IMR-90 (cell line): ENCODE results near the gene GPBAR1. TPM values are rescaled to one million over a fixed set of nuclear protein-coding genes. Genes with fewer than 3 reads are reported as not detected.

Experiments
- ATAC-seq: fragments of 200-7000 bp; cut with Tn5 transposase; 2 replicates; pipeline ENCODE4 v1.9.1; 2020; ENCODE audit warnings: low read depth, mild to moderate bottlenecking, moderate library complexity
- BruUV-seq: library from RNA; stranded (reverse); fragments of 400-500 nt; replicated peaks from 2 replicates; lab custom pipeline; 2021; lab: Mats Ljungman, UMichigan
- CTCF ChIA-PET: fragments of 300-600 bp; formaldehyde crosslinking; extraction: SDS; loops from one replicate; lab custom pipeline; 2021; ENCODE audit warnings: antibody characterized with exemption; lab: Yijun Ruan, JAX
- POLR2A ChIA-PET: fragments of 300-600 bp; sonication (Branson Sonifier 250); formaldehyde crosslinking; loops from one replicate; lab custom pipeline; 2022; ENCODE audit warnings: antibody characterized with exemption; ENCODE audit not compliant: unreplicated experiment; lab: Charles Lee
- DNase-seq: peaks from one replicate; pipeline ENCODE4 v3.0.0; 2013
- H2AFZ ChIP-seq: replicated peaks from 2 replicates; pipeline ENCODE3; 2013; ENCODE audit warnings: low read length, mild to moderate bottlenecking; ENCODE audit not compliant: poor library complexity
- H2AK5ac ChIP-seq: 2 replicates; pipeline ENCODE4 v1.6.1; 2013; ENCODE audit warnings: low read depth, low read length, inconsistent platforms
- H2AK9ac ChIP-seq: replicated peaks from 2 replicates; pipeline ENCODE3; 2013; ENCODE audit warnings: mild to moderate bottlenecking, low read depth, low read length, moderate library complexity; ENCODE audit not compliant: poor library complexity
- H2BK120ac ChIP-seq: 2 replicates; pipeline ENCODE4 v1.6.1; 2013; ENCODE audit warnings: low read depth, low read length, inconsistent platforms
- H2BK15ac ChIP-seq: 3 replicates; pipeline ENCODE4 v1.6.1; 2013; ENCODE audit warnings: low read depth, low read length, inconsistent platforms
- H2BK20ac ChIP-seq: 2 replicates; pipeline ENCODE4 v1.6.1; 2013; ENCODE audit warnings: low read depth, mild to moderate bottlenecking, inconsistent platforms, low read length, moderate library complexity
- H2BK5ac ChIP-seq: 2 replicates; pipeline ENCODE4 v1.6.1; 2013; ENCODE audit warnings: mild to moderate bottlenecking, low read depth, low read length, inconsistent platforms; ENCODE audit not compliant: poor library complexity, severe bottlenecking
- H3K14ac ChIP-seq: replicated peaks from 2 replicates; pipeline ENCODE4 v1.6.1; 2013; ENCODE audit warnings: low read depth, low read length, inconsistent platforms
- H3K18ac ChIP-seq: 2 replicates; pipeline ENCODE4 v1.6.1; 2013; ENCODE audit warnings: low read depth, low read length, control low read depth
- H3K23ac ChIP-seq: 2 replicates; pipeline ENCODE4 v1.6.1; 2013; ENCODE audit warnings: low read depth, low read length, inconsistent platforms
- H3K27ac ChIP-seq: 2 replicates; pipeline ENCODE4 v1.5.1; 2013; ENCODE audit warnings: mild to moderate bottlenecking, control low read depth, low read length; ENCODE audit not compliant: insufficient read depth
- H3K27me3 ChIP-seq: 2 replicates; pipeline ENCODE4 v1.6.1; 2013; ENCODE audit warnings: low read length; ENCODE audit not compliant: control insufficient read depth, insufficient read depth
- H3K36me3 ChIP-seq: 2 replicates; pipeline ENCODE4 v1.6.1; 2013; ENCODE audit warnings: low read length, mixed read lengths; ENCODE audit not compliant: control insufficient read depth, insufficient read depth
- H3K4ac ChIP-seq: 2 replicates; pipeline ENCODE4 v1.6.1; 2013; ENCODE audit warnings: low read depth, low read length, inconsistent platforms
- H3K4me1 ChIP-seq: 2 replicates; pipeline ENCODE4 v1.6.1; 2013; ENCODE audit warnings: low read length, mixed read lengths; ENCODE audit not compliant: control insufficient read depth, insufficient read depth
- H3K4me2 ChIP-seq: 2 replicates; pipeline ENCODE4 v1.6.1; 2013; ENCODE audit warnings: low read depth, mild to moderate bottlenecking, control low read depth, low read length, moderate library complexity
- H3K4me3 ChIP-seq: 2 replicates; pipeline ENCODE4 v1.5.1; 2013; ENCODE audit warnings: low read depth, mild to moderate bottlenecking, control low read depth, low read length, moderate library complexity; ENCODE audit not compliant: insufficient read depth
- H3K56ac ChIP-seq: 2 replicates; pipeline ENCODE4 v1.6.1; 2013; ENCODE audit warnings: low read length, inconsistent platforms; ENCODE audit not compliant: insufficient read depth; ENCODE audit errors: extremely low read depth
- H3K79me1 ChIP-seq, 2 experiments: 2 replicates each; pipeline ENCODE4 v1.6.1; 2013; ENCODE audit warnings: low read length in 2 of 2, inconsistent platforms in 1 of 2, low read depth in 1 of 2
- H3K9ac ChIP-seq: 2 replicates; pipeline ENCODE4 v1.6.1; 2013; ENCODE audit warnings: low read depth, low read length, control low read depth
- H3K9me1 ChIP-seq: 2 replicates; pipeline ENCODE4 v1.6.1; 2013; ENCODE audit warnings: low read length, inconsistent platforms; ENCODE audit not compliant: insufficient read depth
- H3K9me3 ChIP-seq: 2 replicates; pipeline ENCODE4 v1.6.1; 2013; ENCODE audit warnings: low read length; ENCODE audit not compliant: control insufficient read depth, insufficient read depth
- H4K20me1 ChIP-seq: 2 replicates; pipeline ENCODE4 v1.6.1; 2013; ENCODE audit warnings: low read length, inconsistent platforms; ENCODE audit not compliant: insufficient read depth
- H4K5ac ChIP-seq: 2 replicates; pipeline ENCODE4 v1.6.1; 2013; ENCODE audit warnings: mild to moderate bottlenecking, low read depth, low read length, control low read depth
- H4K8ac ChIP-seq, 2 experiments: 2 replicates each; pipeline ENCODE4 v1.6.1; 2013; ENCODE audit warnings: low read depth in 2 of 2, low read length in 2 of 2, control low read depth in 1 of 2, inconsistent platforms in 1 of 2
- H4K91ac ChIP-seq: 2 replicates; pipeline ENCODE4 v1.6.1; 2013; ENCODE audit warnings: low read depth, low read length, inconsistent platforms; ENCODE audit not compliant: insufficient read depth
- ELK1 ChIP-seq: fragments of 150-350 bp; IDR thresholded peaks from 2 replicates; pipeline ENCODE4 v1.6.1; 2016; ENCODE audit warnings: low read depth, mild to moderate bottlenecking, low read length, moderate library complexity, borderline replicate concordance
- MAFK ChIP-seq: IDR thresholded peaks from 2 replicates; pipeline ENCODE4 v1.6.1; 2012; ENCODE audit warnings: low read depth, low read length, improper control_type of control experiment
- WGBS, 2 experiments: methylation state at CpG; one replicate each; pipeline versions ENCODE4 v1.1.5 to v1.1.7; 2013; ENCODE audit warnings: missing lambda C conversion rate in 2 of 2; ENCODE audit not compliant: insufficient read length in 1 of 2; ENCODE audit errors: extremely low coverage in 2 of 2; 5-methylcytosine and 5-hydroxymethylcytosine counted together
- dilution Hi-C: fragments of 300-500 bp; cut with HindIII; formaldehyde crosslinking; loops from one replicate; pipeline ENCODE4 v1.14.3; 2018; ENCODE audit warnings: low sequenced_read_pairs; ENCODE audit not compliant: unreplicated experiment
- in situ Hi-C: fragments of 300-500 bp; cut with MboI; formaldehyde crosslinking; loops from 3 replicates; pipeline ENCODE4 v1.14.3; 2019; ENCODE audit warnings: low sequenced_read_pairs, inconsistent platforms, mixed read lengths
- intact Hi-C: fragments of 100-400 bp; cut with micrococcal nuclease; formaldehyde crosslinking; loops from 2 replicates; pipeline ENCODE4 v1.10.0; 2022
- polyA plus RNA-seq, 3 experiments: library from polyadenylated mRNA; depleted of rRNA; stranded (reverse); fragments of >200 nt; gene quantifications; 2 replicates each; pipeline ENCODE4 v1.2.3, GENCODE V29; 2012; ENCODE audit warnings: low replicate concordance in 1 of 3
- total RNA-seq: library from RNA; depleted of rRNA; stranded (reverse); fragments of >200 nt; gene quantifications from 2 replicates; pipeline ENCODE4 v1.2.3, GENCODE V29; 2012

Gene GPBAR1
- total and polyA plus RNA-seq, 2 of the 4 experiments (the other 2 are of a cell fraction) = under 0.01 to 0.21 TPM

GRCh38 chr2:218306184-218306920 lies 45.5 kb downstream of the GPBAR1 start:
- Histone ChIP-seq H2AK9ac (no peak overlapping the region), H3K27ac (no peak overlapping the region), H2BK20ac (no peak overlapping the region), H4K91ac (no peak overlapping the region), H3K9me3 (no peaks in the 10 kb centered on the region), H3K9me1 (no peaks in the 10 kb centered on the region), H2AK5ac (no peak overlapping the region), H3K23ac (no peak overlapping the region), H3K4ac (no peak overlapping the region), H3K36me3 (no peaks in the 10 kb centered on the region), H2AFZ (no peak overlapping the region), H4K8ac (no peak overlapping the region), H2BK5ac (no peak overlapping the region), H3K4me2 (no peak overlapping the region), H2BK120ac (no peak overlapping the region), H3K14ac (no peak overlapping the region), H4K20me1 (no peaks in the 10 kb centered on the region), H4K5ac (no peak overlapping the region), H3K9ac (no peak overlapping the region), H3K79me1 (no peaks in the 10 kb centered on the region), H2BK15ac (no peak overlapping the region), H3K4me1 (no peaks in the 10 kb centered on the region; the same call in 1 of the 2 replicates), H3K27me3 (no peaks in the 10 kb centered on the region; the same call in 1 of the 2 replicates), H3K18ac (no peak overlapping the region), H3K4me3 (no peak overlapping the region), H3K56ac (no peak overlapping the region)
- POLR2A ChIA-PET = no interaction called here
- no peak for ATAC-seq
- intact Hi-C loops = no loop called here
- dilution Hi-C loops = no loop called here
- in situ Hi-C loops = loop anchor here (5.0 to 10.0 kb wide), 2 partner anchors 81 to 158 kb away; no protein-coding TSS in a partner anchor
- DNase-seq = no peak
- BruUV-seq = no TSS peak
- CTCF ChIA-PET = no interaction called here
- WGBS, 2 experiments = no CpG with 5 or more reads among the region's 9 CpGs
- TF ChIP-seq MAFK (no peak), ELK1 (no peak)
